ENCODE measurements around the gene ERMARD.

DNA sequence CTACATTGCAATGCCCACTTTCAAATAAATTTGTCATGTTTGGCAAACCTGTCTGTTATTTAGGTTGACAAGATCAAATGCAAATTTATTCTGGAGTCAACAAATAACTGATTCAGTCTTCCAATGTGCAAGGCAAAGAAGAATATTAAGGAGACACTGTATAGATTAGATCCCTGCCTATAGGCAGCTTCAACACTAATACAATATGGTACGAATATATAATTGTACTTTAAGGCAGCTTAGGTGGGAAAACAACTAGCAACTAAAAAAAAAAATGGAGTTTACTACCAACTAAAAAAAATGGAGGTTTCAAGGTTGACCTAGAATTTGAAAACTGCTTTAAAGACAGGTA lies 25.4 kb upstream of the ERMARD start:
- TF ChIP-seq, protein P1, sequence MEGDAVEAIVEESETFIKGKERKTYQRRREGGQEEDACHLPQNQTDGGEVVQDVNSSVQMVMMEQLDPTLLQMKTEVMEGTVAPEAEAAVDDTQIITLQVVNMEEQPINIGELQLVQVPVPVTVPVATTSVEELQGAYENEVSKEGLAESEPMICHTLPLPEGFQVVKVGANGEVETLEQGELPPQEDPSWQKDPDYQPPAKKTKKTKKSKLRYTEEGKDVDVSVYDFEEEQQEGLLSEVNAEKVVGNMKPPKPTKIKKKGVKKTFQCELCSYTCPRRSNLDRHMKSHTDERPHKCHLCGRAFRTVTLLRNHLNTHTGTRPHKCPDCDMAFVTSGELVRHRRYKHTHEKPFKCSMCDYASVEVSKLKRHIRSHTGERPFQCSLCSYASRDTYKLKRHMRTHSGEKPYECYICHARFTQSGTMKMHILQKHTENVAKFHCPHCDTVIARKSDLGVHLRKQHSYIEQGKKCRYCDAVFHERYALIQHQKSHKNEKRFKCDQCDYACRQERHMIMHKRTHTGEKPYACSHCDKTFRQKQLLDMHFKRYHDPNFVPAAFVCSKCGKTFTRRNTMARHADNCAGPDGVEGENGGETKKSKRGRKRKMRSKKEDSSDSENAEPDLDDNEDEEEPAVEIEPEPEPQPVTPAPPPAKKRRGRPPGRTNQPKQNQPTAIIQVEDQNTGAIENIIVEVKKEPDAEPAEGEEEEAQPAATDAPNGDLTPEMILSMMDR (IDR thresholded peaks at IDR 0.05 in 4 of 5, conservative IDR thresholded peaks at IDR 0.05 in 1 of 5): no peak
- no peak for TF ChIP-seq POLR2A (IDR thresholded peaks at IDR 0.05)

Measured in gastrocnemius medialis (tissue), 4 donors.